WI38 (cell line): Measurements from ENCODE around the gene WDR19.

Experiments used
- H3K4me3 ChIP-seq: 2 replicates; pipeline ENCODE4 v1.5.1; 2011; ENCODE audit warnings: low read depth, mild to moderate bottlenecking, control low read depth, low read length
- TF ChIP-seq, protein P1 (sequence below): IDR thresholded peaks from 2 replicates; pipeline ENCODE4 v1.5.1; 2012; ENCODE audit warnings: low read depth, mild to moderate bottlenecking, control low read depth, low read length

WDR19 gene

DNA sequence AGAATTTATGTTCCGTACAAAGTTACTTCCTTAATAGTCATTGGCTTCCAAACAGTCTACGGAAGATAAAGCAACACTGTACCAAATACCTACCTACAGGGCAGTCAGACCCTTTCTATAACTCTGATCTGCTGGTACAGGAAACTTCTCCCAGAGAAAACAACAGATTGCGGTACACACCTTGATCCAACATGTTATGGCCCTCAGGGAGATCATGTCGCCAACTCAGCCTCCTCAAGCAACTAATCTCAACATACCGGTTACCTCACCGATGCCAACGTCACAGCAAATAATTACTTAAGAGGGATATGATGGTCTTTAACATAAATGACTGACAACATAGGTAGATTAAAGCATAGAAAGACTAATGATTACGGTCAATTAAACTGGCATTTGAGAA, 113.5 kb downstream of the WDR19 start:
- TF ChIP-seq, protein P1, sequence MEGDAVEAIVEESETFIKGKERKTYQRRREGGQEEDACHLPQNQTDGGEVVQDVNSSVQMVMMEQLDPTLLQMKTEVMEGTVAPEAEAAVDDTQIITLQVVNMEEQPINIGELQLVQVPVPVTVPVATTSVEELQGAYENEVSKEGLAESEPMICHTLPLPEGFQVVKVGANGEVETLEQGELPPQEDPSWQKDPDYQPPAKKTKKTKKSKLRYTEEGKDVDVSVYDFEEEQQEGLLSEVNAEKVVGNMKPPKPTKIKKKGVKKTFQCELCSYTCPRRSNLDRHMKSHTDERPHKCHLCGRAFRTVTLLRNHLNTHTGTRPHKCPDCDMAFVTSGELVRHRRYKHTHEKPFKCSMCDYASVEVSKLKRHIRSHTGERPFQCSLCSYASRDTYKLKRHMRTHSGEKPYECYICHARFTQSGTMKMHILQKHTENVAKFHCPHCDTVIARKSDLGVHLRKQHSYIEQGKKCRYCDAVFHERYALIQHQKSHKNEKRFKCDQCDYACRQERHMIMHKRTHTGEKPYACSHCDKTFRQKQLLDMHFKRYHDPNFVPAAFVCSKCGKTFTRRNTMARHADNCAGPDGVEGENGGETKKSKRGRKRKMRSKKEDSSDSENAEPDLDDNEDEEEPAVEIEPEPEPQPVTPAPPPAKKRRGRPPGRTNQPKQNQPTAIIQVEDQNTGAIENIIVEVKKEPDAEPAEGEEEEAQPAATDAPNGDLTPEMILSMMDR = no peak
- no peak overlapping the region for H3K4me3 ChIP-seq

DNA sequence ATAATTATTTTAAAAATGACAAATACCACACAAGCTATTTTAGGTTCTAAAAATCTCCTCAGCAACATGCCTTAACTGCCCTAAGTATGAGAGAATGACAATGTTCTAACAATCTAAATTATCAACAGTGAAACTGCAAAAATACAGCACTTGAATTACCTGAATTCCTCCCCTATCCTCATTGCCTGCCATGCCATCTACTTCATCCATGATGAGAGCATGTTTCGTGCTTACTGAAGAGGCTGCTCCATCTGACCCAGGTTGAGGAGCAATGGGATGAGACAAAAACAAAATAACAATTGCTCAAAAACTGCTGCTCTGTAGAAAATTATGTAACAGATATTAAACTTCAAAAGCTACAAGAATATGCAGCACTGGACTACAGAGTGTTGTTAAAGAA, 120.6 kb downstream of the WDR19 start:
- TF ChIP-seq, protein P1 = no peak
- no peak overlapping the region for H3K4me3 ChIP-seq

DNA sequence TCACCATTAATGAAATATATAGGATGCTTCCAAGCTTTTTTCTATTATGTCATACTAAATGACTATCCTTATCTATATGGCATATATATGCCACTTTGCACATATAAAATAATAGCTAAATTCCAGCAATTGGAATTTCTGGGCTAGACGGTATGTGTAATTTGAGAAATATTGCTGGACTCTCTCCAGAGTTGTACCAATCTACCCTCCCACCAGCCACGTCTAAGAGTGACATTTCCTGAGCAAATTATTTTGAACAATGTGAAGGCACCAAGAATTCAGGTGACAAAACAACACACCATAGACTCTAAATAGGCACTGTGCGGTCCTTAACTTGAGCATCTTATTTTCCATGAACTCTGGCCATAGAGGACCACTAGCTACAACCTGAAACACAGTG, 121.5 kb downstream of the WDR19 start:
- H3K4me3 ChIP-seq = no peak overlapping the region
- TF ChIP-seq, protein P1 = no peak

DNA sequence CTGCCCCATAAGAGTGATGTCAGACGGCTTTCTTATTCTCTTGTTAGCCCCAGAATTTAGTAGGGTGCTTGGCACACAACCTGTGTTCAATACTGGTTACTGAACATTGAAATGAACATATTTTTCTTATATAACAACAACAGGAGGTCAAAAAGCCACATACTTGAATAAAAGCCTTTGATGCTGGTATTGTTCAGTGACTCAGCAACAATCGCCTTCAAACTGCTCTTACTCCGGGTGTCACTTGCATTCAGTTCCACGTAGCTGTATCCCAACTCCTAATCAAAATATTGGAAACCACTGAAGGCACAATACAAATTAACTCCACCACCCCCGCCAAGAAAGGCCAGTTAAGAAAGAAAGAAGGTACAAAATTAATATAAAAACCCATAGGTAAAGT, 122.3 kb downstream of the WDR19 start:
- TF ChIP-seq, protein P1 = no peak
- H3K4me3 ChIP-seq = no peak overlapping the region

DNA sequence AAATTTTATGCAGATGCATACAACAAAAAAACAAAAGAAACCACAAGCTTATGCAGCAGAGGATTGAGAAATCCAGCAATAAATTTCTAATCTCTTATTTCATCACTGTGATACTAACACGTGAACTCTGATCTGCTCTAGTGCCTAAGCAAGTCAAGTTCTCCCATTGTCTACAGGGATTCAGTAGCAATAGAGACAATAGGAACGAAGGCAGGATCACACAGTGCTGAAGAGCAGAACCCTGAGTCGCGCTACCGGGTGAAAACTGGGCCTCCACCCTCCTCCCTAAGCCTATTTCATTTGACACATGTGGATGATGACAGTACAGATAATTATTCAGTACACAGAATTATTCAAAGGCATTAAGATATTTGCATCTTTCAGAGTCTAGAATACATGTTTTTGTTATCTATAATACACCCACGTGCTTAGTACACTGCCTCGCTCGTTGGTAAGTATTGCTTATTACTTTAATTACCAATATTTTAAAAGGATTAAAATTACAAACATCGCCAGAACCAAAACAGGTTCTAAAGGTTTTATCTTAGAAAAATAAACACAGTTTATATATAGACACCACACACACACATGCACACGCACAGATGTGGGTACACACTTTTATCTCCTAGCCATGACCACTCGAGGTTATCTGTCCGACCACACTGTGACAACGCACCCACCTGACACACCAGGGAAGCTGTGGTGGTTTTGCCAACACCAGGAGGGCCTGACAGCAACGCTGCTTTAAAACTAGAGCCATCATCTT, 123.8 kb downstream of the WDR19 start:
- H3K4me3 ChIP-seq = no peak overlapping the region

DNA sequence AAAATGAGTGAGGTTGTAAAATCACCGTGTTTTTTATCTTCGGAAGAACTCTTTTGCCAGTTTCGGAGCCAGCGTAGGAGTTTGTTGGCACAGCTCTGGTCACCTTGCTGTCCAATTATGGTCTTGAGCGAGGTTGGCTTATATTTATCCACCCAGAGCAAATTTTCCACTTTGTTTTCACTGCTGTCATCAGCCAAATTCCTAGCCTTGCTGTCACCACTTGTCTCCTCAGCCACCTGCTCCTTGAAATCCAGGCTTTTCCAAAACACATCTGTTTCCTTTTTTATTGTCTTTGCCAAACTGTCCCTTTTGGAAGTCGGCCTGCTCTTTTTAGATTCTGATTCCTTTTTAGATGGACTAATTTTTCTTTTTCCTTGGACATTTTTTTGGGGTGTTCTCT, 126.3 kb downstream of the WDR19 start:
- TF ChIP-seq, protein P1 = no peak
- H3K4me3 ChIP-seq = no peak overlapping the region

More for the DNA sequence above, 123.8 kb downstream of the WDR19 start:
- TF ChIP-seq, protein P1 = no peak

DNA sequence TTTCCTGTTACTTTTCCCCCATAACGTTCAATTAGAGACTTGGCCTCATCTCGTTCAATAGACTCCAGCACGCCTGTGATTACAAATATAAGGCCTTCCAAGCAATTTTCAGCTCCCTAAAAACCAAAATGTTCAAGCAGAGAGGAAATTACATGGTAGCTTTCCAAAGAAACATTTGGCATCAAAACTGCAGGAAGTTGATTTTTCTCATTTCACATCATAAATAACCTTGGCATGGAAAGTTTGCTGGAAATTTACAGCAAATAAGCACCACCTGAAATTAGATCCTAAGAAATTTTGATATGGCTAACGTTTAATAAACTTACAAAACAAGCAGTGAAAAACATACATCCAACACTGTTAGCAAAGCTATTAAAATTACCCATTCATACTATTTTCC, 130.5 kb downstream of the WDR19 start:
- H3K4me3 ChIP-seq = no peak overlapping the region
- TF ChIP-seq, protein P1 = no peak
